Measurements from ENCODE around the gene USP24. TPM values are rescaled to one million over a fixed set of nuclear protein-coding genes. Genes with fewer than 3 reads are reported as not detected.

The USP24 gene
- polyA plus RNA-seq, 1 donor (not counting 4 experiments of a cell fraction or from before 2014, with no cell fraction given): 22.5 TPM

- H3K9me3 ChIP-seq (ENCODE audit: control insufficient read depth, low read depth, low read length): no peaks in the 10 kb centered on the region
- no peak for TF ChIP-seq EZH2 (IDR thresholded peaks at IDR 0.05; ENCODE audit: low read length)
- TF ChIP-seq, protein P1, sequence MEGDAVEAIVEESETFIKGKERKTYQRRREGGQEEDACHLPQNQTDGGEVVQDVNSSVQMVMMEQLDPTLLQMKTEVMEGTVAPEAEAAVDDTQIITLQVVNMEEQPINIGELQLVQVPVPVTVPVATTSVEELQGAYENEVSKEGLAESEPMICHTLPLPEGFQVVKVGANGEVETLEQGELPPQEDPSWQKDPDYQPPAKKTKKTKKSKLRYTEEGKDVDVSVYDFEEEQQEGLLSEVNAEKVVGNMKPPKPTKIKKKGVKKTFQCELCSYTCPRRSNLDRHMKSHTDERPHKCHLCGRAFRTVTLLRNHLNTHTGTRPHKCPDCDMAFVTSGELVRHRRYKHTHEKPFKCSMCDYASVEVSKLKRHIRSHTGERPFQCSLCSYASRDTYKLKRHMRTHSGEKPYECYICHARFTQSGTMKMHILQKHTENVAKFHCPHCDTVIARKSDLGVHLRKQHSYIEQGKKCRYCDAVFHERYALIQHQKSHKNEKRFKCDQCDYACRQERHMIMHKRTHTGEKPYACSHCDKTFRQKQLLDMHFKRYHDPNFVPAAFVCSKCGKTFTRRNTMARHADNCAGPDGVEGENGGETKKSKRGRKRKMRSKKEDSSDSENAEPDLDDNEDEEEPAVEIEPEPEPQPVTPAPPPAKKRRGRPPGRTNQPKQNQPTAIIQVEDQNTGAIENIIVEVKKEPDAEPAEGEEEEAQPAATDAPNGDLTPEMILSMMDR (optimal IDR thresholded peaks at IDR 0.05 in 1 of 3, IDR thresholded peaks at IDR 0.05 in 1 of 3, conservative IDR thresholded peaks at IDR 0.05 in 1 of 3; ENCODE audit: extremely low read depth in 1 of 3, insufficient read depth in 2 of 3, low read length in 3 of 3): no peak
- H4K20me1 ChIP-seq (ENCODE audit: control insufficient read depth, extremely low read depth, insufficient read depth, low read length): no peaks in the 10 kb centered on the region
- no peak for DNase-seq (ENCODE audit: low read depth, low spot score)
- H3K9ac ChIP-seq (ENCODE audit: control insufficient read depth, extremely low read depth, insufficient read depth, low read length): no peak overlapping the region
- no peaks in the 10 kb centered on the region for H3K9me1 ChIP-seq (ENCODE audit: control insufficient read depth, extremely low read depth, insufficient read depth, low read length)
- no peak overlapping the region for H2AFZ ChIP-seq (ENCODE audit: control insufficient read depth, low read length)
- FAIRE-seq: no peak
- dilution Hi-C loops (cut with MboI; ENCODE audit: extremely low pct_ligation_motif_present, low sequenced_read_pairs): no loop called here
- H3K4me3 ChIP-seq (ENCODE audit: control insufficient read depth in 2 of 3, extremely low read depth in 1 of 3, insufficient read depth in 2 of 3, low read depth in 1 of 3, low read length in 3 of 3): no peak overlapping the region
- no peak overlapping the region for H3K4me2 ChIP-seq (ENCODE audit: control insufficient read depth, extremely low read depth, insufficient read depth, low read depth, low read length)
- peaks cover 22 to 37% of the 10 kb centered on the region in 2 experiments for H3K36me3 ChIP-seq (ENCODE audit: control insufficient read depth in 2 of 2, extremely low read depth in 1 of 2, insufficient read depth in 2 of 2, low read length in 2 of 2)
- H3K27ac ChIP-seq (ENCODE audit: control insufficient read depth, insufficient read depth, low read length): no peak overlapping the region
- H3K79me2 ChIP-seq (ENCODE audit: control insufficient read depth, insufficient read depth, low read length): no peaks in the 10 kb centered on the region
- no peaks in the 10 kb centered on the region for H3K4me1 ChIP-seq (ENCODE audit: control insufficient read depth, extremely low read depth, insufficient read depth, low read length)
- no peaks in the 10 kb centered on the region for H3K27me3 ChIP-seq (ENCODE audit: control insufficient read depth, extremely low read depth, insufficient read depth, low read length)
These were observed 73.8 kb downstream of the USP24 start for GRCh38 chr1:55141295-55141893.

- Histone ChIP-seq H3K4me3 (ENCODE audit: control insufficient read depth in 2 of 3, extremely low read depth in 1 of 3, insufficient read depth in 2 of 3, low read depth in 1 of 3, low read length in 3 of 3) (no peak overlapping the region), H3K27ac (ENCODE audit: control insufficient read depth, insufficient read depth, low read length) (no peak overlapping the region), H2AFZ (ENCODE audit: control insufficient read depth, low read length) (no peak overlapping the region), H3K9me3 (ENCODE audit: control insufficient read depth, low read depth, low read length) (no peaks in the 10 kb centered on the region), H3K4me1 (ENCODE audit: control insufficient read depth, extremely low read depth, insufficient read depth, low read length) (no peaks in the 10 kb centered on the region), H3K4me2 (ENCODE audit: control insufficient read depth, extremely low read depth, insufficient read depth, low read depth, low read length) (no peak overlapping the region), H3K9ac (ENCODE audit: control insufficient read depth, extremely low read depth, insufficient read depth, low read length) (no peak overlapping the region), H3K36me3 (ENCODE audit: control insufficient read depth in 2 of 2, extremely low read depth in 1 of 2, insufficient read depth in 2 of 2, low read length in 2 of 2) (peaks cover 28 to 41% of the 10 kb centered on the region in 2 experiments), H4K20me1 (ENCODE audit: control insufficient read depth, extremely low read depth, insufficient read depth, low read length) (no peaks in the 10 kb centered on the region), H3K27me3 (ENCODE audit: control insufficient read depth, extremely low read depth, insufficient read depth, low read length) (no peaks in the 10 kb centered on the region), H3K79me2 (ENCODE audit: control insufficient read depth, insufficient read depth, low read length) (no peaks in the 10 kb centered on the region), H3K9me1 (ENCODE audit: control insufficient read depth, extremely low read depth, insufficient read depth, low read length) (no peaks in the 10 kb centered on the region)
- peak; percentile 81 for FAIRE-seq
- DNase-seq (ENCODE audit: low read depth, low spot score): peak; percentile 53
- TF ChIP-seq, protein P1 (optimal IDR thresholded peaks at IDR 0.05 in 1 of 3, IDR thresholded peaks at IDR 0.05 in 1 of 3, conservative IDR thresholded peaks at IDR 0.05 in 1 of 3; ENCODE audit: extremely low read depth in 1 of 3, insufficient read depth in 2 of 3, low read length in 3 of 3): peak; percentile 74 to 82 (median 74)
- TF ChIP-seq EZH2 (IDR thresholded peaks at IDR 0.05; ENCODE audit: low read length): no peak
- dilution Hi-C loops (cut with MboI; ENCODE audit: extremely low pct_ligation_motif_present, low sequenced_read_pairs): no loop called here
These were observed 74.6 kb downstream of the USP24 start for GRCh38 chr1:55140546-55140983.

Data from keratinocyte (primary cell).